CD4-positive, alpha-beta T cell treated with Interleukin-4 for 1 hour (primary cell): ENCODE results near the gene ADRA2B.
"Not testable (repeated sequence)": the region's sequence is repeated elsewhere in the genome, so short reads cannot be mapped to it uniquely, and the experiment has no call there.

ENCODE experiments used
- DNase-seq, 2 donors: peaks; one replicate each; pipeline ENCODE4 v3.0.0-alpha.2; 2020 to 2022

Gene ADRA2B

GRCh38 chr2:96116424-96116878, at the start of gene ADRA2B:
Gene ADRA2B, minus strand, starts transcription at chr2:96116571. Its CDS starts 422 bp downstream, at chr2:96116149.
- peak; percentile 79 to 86 for DNase-seq

GRCh38 chr2:96164459-96165184, 48.3 kb upstream of the ADRA2B start:
- DNase-seq = peak; percentile 70 to 77

GRCh38 chr2:96163768-96164429, 47.5 kb upstream of the ADRA2B start:
- DNase-seq = peak; percentile 70 to 71

- no peak for DNase-seq
Observed at GRCh38 chr2:96163415-96163767, 47.0 kb upstream of the ADRA2B start.

GRCh38 chr2:96161898-96162297, 45.5 kb upstream of the ADRA2B start:
- peak in 1 of 2 donors; percentile 53 for DNase-seq

- DNase-seq = not testable (repeated sequence)
Observed at GRCh38 chr2:96160366-96160765, 44.0 kb upstream of the ADRA2B start.

- peak; percentile 43 to 51 for DNase-seq
Observed at GRCh38 chr2:96159084-96159830, 42.9 kb upstream of the ADRA2B start.

- no peak for DNase-seq
Observed at GRCh38 chr2:96158554-96158940, 42.2 kb upstream of the ADRA2B start.

GRCh38 chr2:96157649-96158553, 41.5 kb upstream of the ADRA2B start:
- peak; percentile 67 to 74 for DNase-seq

- no peak for DNase-seq
Observed at GRCh38 chr2:96156926-96157648, 40.7 kb upstream of the ADRA2B start.

- peak; percentile 47 to 66 for DNase-seq
Observed at GRCh38 chr2:96156011-96156820, 39.8 kb upstream of the ADRA2B start.

- DNase-seq = no peak
Observed at GRCh38 chr2:96154506-96155380, 38.4 kb upstream of the ADRA2B start.

GRCh38 chr2:96153991-96154431, 37.6 kb upstream of the ADRA2B start:
- no peak for DNase-seq

GRCh38 chr2:96153291-96153713, 36.9 kb upstream of the ADRA2B start:
- DNase-seq = no peak

GRCh38 chr2:96152304-96153161, 36.2 kb upstream of the ADRA2B start:
- DNase-seq = no peak

- DNase-seq = no peak
Observed at GRCh38 chr2:96151595-96152303, 35.4 kb upstream of the ADRA2B start.

- no peak for DNase-seq
Observed at GRCh38 chr2:96150791-96151594, 34.6 kb upstream of the ADRA2B start.
